Heart left ventricle (tissue), 16 donors: Measurements from ENCODE around the gene CDC42EP1. TPM values are rescaled to one million over a fixed set of nuclear protein-coding genes. Genes with fewer than 3 reads are reported as not detected.
A peak's percentile ranks its signal among the peaks of the same experiment; 100 is the strongest.

Experiments
- ATAC-seq, 4 donors: fragments of 200-7000 bp; cut with Tn5 transposase; one replicate each; pipeline ENCODE4 v1.9.1; 2020 to 2022; ENCODE audit warnings: moderate library complexity in 4 of 4, mild to moderate bottlenecking in 3 of 4, moderate number of reproducible peaks in 1 of 4
- DNase-seq, 5 donors: peaks; one replicate each; pipeline ENCODE4 v3.0.0-alpha.2; 2020
- H3K27ac ChIP-seq, 12 donors: fragments of 200-600 bp; sonication (generic) in 4 of 12; one replicate each; pipeline versions ENCODE4 v1.5.0 to v1.8.0; 2016 to 2022; ENCODE audit warnings: mild to moderate bottlenecking in 2 of 12
- H3K27me3 ChIP-seq, 9 donors: fragments of 200-600 bp; sonication (generic) in 2 of 9; one replicate each; pipeline versions ENCODE4 v1.5.1 to v1.8.0; 2016 to 2022; ENCODE audit warnings: mild to moderate bottlenecking in 3 of 9
- H3K36me3 ChIP-seq, 9 donors: fragments of 200-600 bp; sonication (generic) in 2 of 9; one replicate each; pipeline versions ENCODE4 v1.5.0 to v1.8.0; 2018 to 2022; ENCODE audit warnings: mild to moderate bottlenecking in 2 of 9
- H3K4me1 ChIP-seq, 12 donors: fragments of 200-600 bp; sonication (generic) in 4 of 12; one replicate each; pipeline versions ENCODE4 v1.5.0 to v1.8.0; 2016 to 2022; ENCODE audit warnings: mild to moderate bottlenecking in 3 of 12
- H3K4me3 ChIP-seq, 12 donors: fragments of 200-600 bp; sonication (generic) in 4 of 12; one replicate each; pipeline versions ENCODE4 v1.5.0 to v1.8.0; 2017 to 2022; ENCODE audit warnings: mild to moderate bottlenecking in 9 of 12, moderate library complexity in 4 of 12
- H3K9me3 ChIP-seq, 12 donors: fragments of 200-600 bp; sonication (generic) in 4 of 12; one replicate each; pipeline versions ENCODE4 v1.5.0 to v1.8.0; 2016 to 2022; ENCODE audit warnings: mild to moderate bottlenecking in 1 of 12
- CTCF ChIP-seq, 12 donors: fragments of 200-600 bp; sonication (generic) in 4 of 12; IDR thresholded peaks; one replicate each; pipeline versions ENCODE4 v1.5.0 to v1.8.0; 2018 to 2022; ENCODE audit warnings: antibody characterized with exemption in 12 of 12, mild to moderate bottlenecking in 5 of 12
- POLR2A ChIP-seq, 2 donors: fragments of 450-650 bp; IDR thresholded peaks; one replicate each; pipeline ENCODE4 v1.6.1; 2017; ENCODE audit warnings: antibody characterized with exemption in 2 of 2, mild to moderate bottlenecking in 2 of 2, moderate library complexity in 2 of 2
- WGBS, 4 donors: extraction: QIAGEN DNeasy Blood & Tissue Kit in 2 of 4; methylation state at CpG; one replicate each; pipeline versions ENCODE4 v1.1.5 to v1.1.7; 2013 to 2018; 5-methylcytosine and 5-hydroxymethylcytosine counted together
- intact Hi-C, 10 donors: fragments of 100-400 bp; cut with DNase I; formaldehyde crosslinking; loops; one replicate each; pipeline versions ENCODE4 v1.11.1 to v1.14.2; 2022
- polyA plus RNA-seq, 2 donors: library from polyadenylated mRNA; stranded (reverse); fragments of 200-250 nt; gene quantifications; one replicate each; pipeline ENCODE4 v1.2.3, GENCODE V29; 2013
- total RNA-seq, 9 donors: library from RNA; depleted of rRNA in 2 of 9; stranded (reverse); fragments of >200 nt in 2 of 9; fragmentation: NEBNext Ultra II Directional in 3 of 9; extraction: Animal tissue kit (Norgen Biotek cat#: 25700) in 3 of 9; gene quantifications; one replicate each; pipeline versions ENCODE4 v1.1.0 to v1.2.4, GENCODE V29; 2016 to 2023
- donor health status: ischemic (EF 13 %, LVEDD 7.1; RV severe dilation, severe dysfunction).
- donor health status: healthy with polysubstance abuse.
- donor health status: DM: no; HTN: yes; CAD: no.
- donor health status: DM: no; HTN: no; CAD: no.
- donor health status: ischemic (EF 25% LVEDD 6.9; RV normal size, moderate dysfunction).
- donor health status: ischemic (EF 25% LVEDD 5.7; RV mildly dilated, moderate dysfunction).
- donor health status: healthy.
- donor health status: DM: yes; HTN: yes; CAD: no.
- donor health status: ischemic (EF 35%, LVEDD 5.7; RV mildly dilated, moderate dysfunction).
- donor health status: nonischemic (EF 11% LVEDD 7.7; RV severe dilation, severe dysfunction).
- donor health status: DM: yes; HTN: yes; CAD: no.
- donor health status: PGD.
- donor health status: ischemic (EF 29% LVEDD 5.4; RV normal size, mild dysfunction).
- donor health status: nonischemic (EF 23%, LVEDD 6.1; RV moderate dilation, normal function).

CDC42EP1 gene
- total and polyA plus RNA-seq, 11 donors = 10.4 to 34.9 (median 17.7) TPM

GRCh38 chr22:37571258-37571991, 11.1 kb downstream of the CDC42EP1 start:
- peaks cover 0 to 28% (median 20%) of the 10 kb centered on the region in 9 donors for H3K36me3 ChIP-seq
- peaks cover 3 to 42% (median 21%) of the 10 kb centered on the region in 12 donors for H3K4me1 ChIP-seq
- 70 to 77% (median 74%) methylated on average over 16 of the region's 16 CpGs for WGBS, 4 donors
- no peaks in the 10 kb centered on the region for H3K9me3 ChIP-seq
- ATAC-seq (no peak), DNase-seq (peak in 1 of 5 donors; percentile 23)
- H3K4me3 ChIP-seq = no peak overlapping the region
- H3K27ac ChIP-seq = no peak overlapping the region
- H3K27me3 ChIP-seq = no peaks in the 10 kb centered on the region
- TF ChIP-seq POLR2A (IDR thresholded peaks at IDR 0.05) = no peak
- no peak for TF ChIP-seq CTCF (IDR thresholded peaks at IDR 0.05)
- intact Hi-C loops = loop anchor here in 5 of 10 donors (5.0 to 10.0 kb wide), 2 partner anchors 34 to 257 kb away; no protein-coding TSS in a partner anchor

GRCh38 chr22:37571992-37572373, 11.7 kb downstream of the CDC42EP1 start:
- H3K36me3 ChIP-seq = peaks cover 0 to 23% (median 15%) of the 10 kb centered on the region in 9 donors
- no peaks in the 10 kb centered on the region for H3K9me3 ChIP-seq
- DNase-seq (no peak), ATAC-seq (no peak)
- TF ChIP-seq CTCF (IDR thresholded peaks at IDR 0.05) (no peak), POLR2A (IDR thresholded peaks at IDR 0.05) (no peak)
- intact Hi-C loops = loop anchor here in 5 of 10 donors (5.0 to 10.0 kb wide), 2 partner anchors 35 to 257 kb away; no protein-coding TSS in a partner anchor
- H3K4me1 ChIP-seq = peaks cover 0 to 37% (median 15%) of the 10 kb centered on the region in 12 donors
- no peak overlapping the region for H3K27ac ChIP-seq
- H3K27me3 ChIP-seq = no peaks in the 10 kb centered on the region
- 89 to 93% (median 92%) methylated on average over 8 of the region's 8 CpGs for WGBS, 4 donors
- H3K4me3 ChIP-seq = no peak overlapping the region

GRCh38 chr22:37575490-37576003, 15.3 kb downstream of the CDC42EP1 start:
- ATAC-seq = no peak
- intact Hi-C loops = loop anchor here in 1 of 10 donors (10.0 kb wide), 1 partner anchor 261 kb away; no protein-coding TSS in a partner anchor
- no peak overlapping the region for H3K27ac ChIP-seq
- H3K36me3 ChIP-seq = no peaks in the 10 kb centered on the region
- DNase-seq = no peak
- no peaks in the 10 kb centered on the region for H3K9me3 ChIP-seq
- H3K4me1 ChIP-seq = peaks cover 0 to 11% (median under 1%) of the 10 kb centered on the region in 12 donors
- H3K27me3 ChIP-seq = no peaks in the 10 kb centered on the region
- H3K4me3 ChIP-seq = no peak overlapping the region
- TF ChIP-seq POLR2A (IDR thresholded peaks at IDR 0.05) (no peak), CTCF (IDR thresholded peaks at IDR 0.05) (no peak)
- 81 to 93% (median 88%) methylated on average over 10 of the region's 10 CpGs for WGBS, 4 donors

GRCh38 chr22:37578002-37578401, 17.7 kb downstream of the CDC42EP1 start:
- no peak for TF ChIP-seq CTCF (IDR thresholded peaks at IDR 0.05)
- no peak for TF ChIP-seq POLR2A (IDR thresholded peaks at IDR 0.05)
- intact Hi-C loops = loop anchor here in 1 of 10 donors (10.0 kb wide), 1 partner anchor 263 kb away; no protein-coding TSS in a partner anchor
- no peaks in the 10 kb centered on the region for H3K36me3 ChIP-seq
- DNase-seq (no peak), ATAC-seq (no peak)
- H3K4me1 ChIP-seq = peaks cover 0 to 32% (median 4%) of the 10 kb centered on the region in 12 donors
- no peak overlapping the region for H3K27ac ChIP-seq
- 92 to 97% (median 93%) methylated on average over 5 of the region's 5 CpGs for WGBS, 4 donors
- no peaks in the 10 kb centered on the region for H3K27me3 ChIP-seq
- no peaks in the 10 kb centered on the region for H3K9me3 ChIP-seq
- no peak overlapping the region for H3K4me3 ChIP-seq
